HepG2 (cell line): ENCODE results near the gene MSTN. TPM values are rescaled to one million over a fixed set of nuclear protein-coding genes. Genes with fewer than 3 reads are reported as not detected.

Experiments
- ATAC-seq: fragments of 200-7000 bp; cut with Tn5 transposase; 3 replicates; pipeline ENCODE4 v1.9.1; 2020; ENCODE audit warnings: mild to moderate bottlenecking, moderate library complexity
- BruUV-seq: library from RNA; stranded (reverse); fragments of 400-500 nt; replicated peaks from 2 replicates; lab custom pipeline; 2021; lab: Mats Ljungman, UMichigan
- CTCF ChIA-PET: fragments of 300-600 bp; formaldehyde crosslinking; extraction: SDS; loops from one replicate; lab custom pipeline; 2021; ENCODE audit warnings: low total read pairs, inconsistent platforms, low intra/inter-chr PET ratio; lab: Yijun Ruan, JAX
- POLR2A ChIA-PET: fragments of 350-600 bp; sonication (Branson Sonifier 250); formaldehyde crosslinking; loops from one replicate; lab custom pipeline; 2020; ENCODE audit warnings: antibody characterized with exemption, inconsistent platforms; lab: Yijun Ruan, JAX
- DNase-seq: peaks from one replicate; pipeline ENCODE4 v3.0.0-alpha.2; 2015; ENCODE audit warnings: low spot score
- FAIRE-seq: peaks from 3 replicates; lab custom pipeline; 2011; peaks lifted over from hg19 to GRCh38; lab: Jason Lieb, UNC
- H2AFZ ChIP-seq: one replicate; pipeline ENCODE4 v1.6.1; 2011; ENCODE audit warnings: low read length, inconsistent platforms
- H3K27ac ChIP-seq: fragments of 300-600 bp; 3 replicates; pipeline ENCODE4 v1.8.0; 2011; ENCODE audit warnings: mixed run types, mild to moderate bottlenecking, mixed read lengths, low read length, inconsistent platforms; ENCODE audit not compliant: insufficient read depth; ENCODE audit errors: extremely low read length
- H3K27me3 ChIP-seq, 2 experiments: fragments of 200-600 bp in 1 of 2; 2 replicates in 1 of 2; 3 replicates in 1 of 2; pipeline versions ENCODE4 v1.6.0 to v1.8.0; 2011; ENCODE audit warnings: low read length in 2 of 2, mild to moderate bottlenecking in 2 of 2, moderate library complexity in 2 of 2, inconsistent platforms in 1 of 2; ENCODE audit not compliant: insufficient read depth in 2 of 2, control insufficient read depth in 1 of 2
- H3K36me3 ChIP-seq, 2 experiments: fragments of 200-600 bp in 1 of 2; replicated peaks in 1 of 2; 2 replicates in 1 of 2; 3 replicates in 1 of 2; pipeline versions ENCODE4 v1.5.1 to v1.8.0; 2011; ENCODE audit warnings: low read length in 2 of 2, inconsistent platforms in 1 of 2; ENCODE audit not compliant: insufficient read depth in 2 of 2, control insufficient read depth in 1 of 2
- H3K4me1 ChIP-seq: 2 replicates; pipeline ENCODE4 v1.5.1; 2012; ENCODE audit warnings: low read length, inconsistent platforms; ENCODE audit not compliant: insufficient read depth
- H3K4me2 ChIP-seq: 2 replicates; pipeline ENCODE4 v1.6.0; 2011; ENCODE audit warnings: low read depth, low read length, inconsistent platforms
- H3K4me3 ChIP-seq, 3 experiments: fragments of 200-600 bp in 1 of 3; sonication (generic), shearing (Covaris generic) in 1 of 3; replicated peaks in 1 of 3; 2 replicates each; pipeline ENCODE4 v1.5.1; 2011 to 2016; ENCODE audit warnings: low read length in 3 of 3, inconsistent platforms in 2 of 3, low read depth in 2 of 3, mild to moderate bottlenecking in 2 of 3, control low read depth in 1 of 3, mixed read lengths in 1 of 3; ENCODE audit not compliant: insufficient read depth in 1 of 3
- H3K79me2 ChIP-seq: one replicate; pipeline ENCODE4 v1.6.1; 2011; ENCODE audit warnings: low read length, inconsistent platforms; ENCODE audit not compliant: insufficient read depth
- H3K9ac ChIP-seq: 2 replicates; pipeline ENCODE4 v1.6.0; 2011; ENCODE audit warnings: mild to moderate bottlenecking, low read depth, low read length, inconsistent platforms; ENCODE audit not compliant: insufficient read depth
- H3K9me3 ChIP-seq: 2 replicates; pipeline ENCODE4 v1.5.1; 2012; ENCODE audit warnings: mild to moderate bottlenecking, low read length
- H4K20me1 ChIP-seq: 2 replicates; pipeline ENCODE4 v1.6.0; 2011; ENCODE audit warnings: inconsistent platforms, mild to moderate bottlenecking, low read length, moderate library complexity; ENCODE audit not compliant: insufficient read depth
- ATF4 ChIP-seq, 2 experiments: fragments of 450-650 bp in 1 of 2; sonication (generic) in 1 of 2; formaldehyde crosslinking; IDR thresholded peaks; 2 replicates each; pipeline versions ENCODE4 v1.5.0 to v1.8.0; 2020 to 2022; ENCODE audit warnings: mild to moderate bottlenecking in 1 of 2, missing genetic modification reagents in 1 of 2
- ELF3 ChIP-seq: IDR thresholded peaks from 2 replicates; pipeline ENCODE4 v1.6.1; 2016; ENCODE audit warnings: missing genetic modification reagents, missing compliant biosample characterization
- GTF2F1 ChIP-seq: fragments of 150-350 bp; IDR thresholded peaks from 2 replicates; pipeline ENCODE4 v1.6.1; 2014; ENCODE audit warnings: low read length
- MAX ChIP-seq: IDR thresholded peaks from 2 replicates; pipeline ENCODE4 v1.6.1; 2012; ENCODE audit warnings: inconsistent platforms
- NCOA5 ChIP-seq: sonication (generic); formaldehyde crosslinking; IDR thresholded peaks from 2 replicates; pipeline ENCODE4 v1.4.0; 2020; ENCODE audit warnings: missing genetic modification reagents
- PAX8 ChIP-seq: sonication (generic); formaldehyde crosslinking; IDR thresholded peaks from 2 replicates; pipeline ENCODE4 v1.8.0; 2022; ENCODE audit warnings: mild to moderate bottlenecking, missing genetic modification reagents, borderline replicate concordance
- PHF21A ChIP-seq: sonication (generic); formaldehyde crosslinking; IDR thresholded peaks from 2 replicates; pipeline ENCODE4 v1.5.0; 2020; ENCODE audit warnings: mild to moderate bottlenecking, missing genetic modification reagents
- POLR2G ChIP-seq: fragments of 200-400 bp; formaldehyde crosslinking; IDR thresholded peaks from 2 replicates; pipeline ENCODE4 v1.6.1; 2018; ENCODE audit warnings: mild to moderate bottlenecking, low read depth, low read length, moderate library complexity
- REPIN1 ChIP-seq: sonication (generic); formaldehyde crosslinking; IDR thresholded peaks from 2 replicates; pipeline ENCODE4 v1.8.0; 2022; ENCODE audit warnings: missing genetic modification reagents, low read depth, mild to moderate bottlenecking, borderline replicate concordance
- SP5 ChIP-seq: IDR thresholded peaks from 2 replicates; pipeline ENCODE4 v1.6.1; 2016; ENCODE audit warnings: low read depth, borderline replicate concordance
- SYNCRIP ChIP-seq: fragments of 200-400 bp; formaldehyde crosslinking; IDR thresholded peaks from 2 replicates; pipeline ENCODE4 v1.6.1; 2018; ENCODE audit warnings: mild to moderate bottlenecking, low read depth, low read length; ENCODE audit not compliant: insufficient read depth
- ZFP1 ChIP-seq: IDR thresholded peaks from 2 replicates; pipeline ENCODE4 v1.6.1; 2016
- ZNF30 ChIP-seq: sonication (generic); formaldehyde crosslinking; IDR thresholded peaks from 2 replicates; pipeline ENCODE4 v1.5.0; 2020; ENCODE audit warnings: mild to moderate bottlenecking, missing genetic modification reagents
- ZNF609 ChIP-seq: sonication (generic); formaldehyde crosslinking; IDR thresholded peaks from 2 replicates; pipeline ENCODE4 v1.4.0; 2020; ENCODE audit warnings: mild to moderate bottlenecking, missing genetic modification reagents, borderline replicate concordance
- ZNF749 ChIP-seq: sonication (generic); formaldehyde crosslinking; IDR thresholded peaks from 2 replicates; pipeline ENCODE4 v1.8.0; 2022; ENCODE audit warnings: mild to moderate bottlenecking, missing genetic modification reagents, moderate library complexity, borderline replicate concordance
- WGBS: methylation state at CpG from one replicate; pipeline ENCODE4 v1.1.6; 2017; ENCODE audit warnings: low lambda C conversion rate; 5-methylcytosine and 5-hydroxymethylcytosine counted together
- in situ Hi-C: cut with HindIII; loops from 2 replicates; pipeline ENCODE4 v1.10.0; 2017; ENCODE audit warnings: low pct_unique_long_range_greater_than_20kb; ENCODE audit not compliant: extremely low pct_ligation_motif_present
- intact Hi-C: fragments of 100-400 bp; cut with micrococcal nuclease; formaldehyde crosslinking; loops from one replicate; pipeline ENCODE4 v1.10.0; 2022; ENCODE audit not compliant: unreplicated experiment
- polyA plus RNA-seq, 8 experiments: library from polyadenylated mRNA; depleted of rRNA in 3 of 8; stranded (reverse) in 7 of 8; unstranded in 1 of 8; fragments of >200 nt; fragmentation: Illumina TruSeq in 4 of 8; extraction: Trizol in 4 of 8; gene quantifications; 2 replicates each; pipeline versions ENCODE4 v1.2.1 to v1.2.3, GENCODE V29; 2011 to 2016; ENCODE audit warnings: low read depth in 4 of 8, missing spikeins in 1 of 8, mixed read lengths in 1 of 8; ENCODE audit not compliant: insufficient read depth in 1 of 8
- total RNA-seq, 5 experiments: library from RNA; depleted of rRNA; stranded (reverse); fragments of >200 nt; fragmentation: Illumina TruSeq; extraction: Trizol; gene quantifications; 2 replicates each; pipeline ENCODE4 v1.2.3, GENCODE V29; 2016; ENCODE audit warnings: low read depth in 1 of 5
- TF ChIP-seq, protein P1 (sequence below): sonication (generic); formaldehyde crosslinking; IDR thresholded peaks from 2 replicates; pipeline ENCODE4 v1.8.1; 2023; ENCODE audit warnings: mild to moderate bottlenecking, missing genetic modification reagents, borderline replicate concordance

The MSTN gene
- total and polyA plus RNA-seq, 2 of the 13 experiments (the other 11 are each of a cell fraction or from before 2014, with no cell fraction given) = 0.04 TPM; not detected in 1

- no peak for TF ChIP-seq ZNF609 (CRISPR knock-in tag)
Measured at GRCh38 chr2:190094316-190094871, 31.9 kb upstream of the MSTN start (continued).

- H3K4me1 ChIP-seq = no peaks in the 10 kb centered on the region
- in situ Hi-C loops = loop anchor here (10.0 kb wide), 1 partner anchor 281 kb away; no protein-coding TSS in a partner anchor
- no peak for FAIRE-seq
- intact Hi-C loops = no loop called here
- no TSS peak for BruUV-seq
- H3K27me3 ChIP-seq = no peaks in the 10 kb centered on the region
- no peak overlapping the region for H3K9ac ChIP-seq
- WGBS = 51% methylated on average over 3 of the region's 3 CpGs
- TF ChIP-seq PAX8 (no peak), ZFP1 (CRISPR knock-in tag) (no peak), NCOA5 (CRISPR knock-in tag) (no peak), MAX (no peak), ZNF749 (no peak), SYNCRIP (no peak), SP5 (CRISPR knock-in tag) (no peak), ELF3 (CRISPR knock-in tag) (no peak), GTF2F1 (no peak), ZNF30 (no peak), POLR2G (no peak), PHF21A (CRISPR knock-in tag) (no peak), ATF4 (CRISPR knock-in tag; IDR thresholded peaks at IDR 0.05) (no peak), REPIN1 (CRISPR knock-in tag) (no peak)
- TF ChIP-seq, protein P1, sequence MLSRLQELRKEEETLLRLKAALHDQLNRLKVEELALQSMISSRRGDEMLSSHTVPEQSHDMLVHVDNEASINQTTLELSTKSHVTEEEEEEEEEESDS (CRISPR knock-in tag) = no peak
- CTCF ChIA-PET = no interaction called here
- no peak for ATAC-seq
- no peak overlapping the region for H3K27ac ChIP-seq
- no peak overlapping the region for H2AFZ ChIP-seq
- no peaks in the 10 kb centered on the region for H3K9me3 ChIP-seq
- POLR2A ChIA-PET = no interaction called here
- H3K36me3 ChIP-seq = no peaks in the 10 kb centered on the region
- no peaks in the 10 kb centered on the region for H3K79me2 ChIP-seq
- no peak overlapping the region for H3K4me2 ChIP-seq
- no peaks in the 10 kb centered on the region for H4K20me1 ChIP-seq
- DNase-seq = no peak
- no peak overlapping the region for H3K4me3 ChIP-seq
Measured at GRCh38 chr2:190093793-190094192, 31.3 kb upstream of the MSTN start.
